ENCODE measurements around the gene LRRC23.

DNA sequence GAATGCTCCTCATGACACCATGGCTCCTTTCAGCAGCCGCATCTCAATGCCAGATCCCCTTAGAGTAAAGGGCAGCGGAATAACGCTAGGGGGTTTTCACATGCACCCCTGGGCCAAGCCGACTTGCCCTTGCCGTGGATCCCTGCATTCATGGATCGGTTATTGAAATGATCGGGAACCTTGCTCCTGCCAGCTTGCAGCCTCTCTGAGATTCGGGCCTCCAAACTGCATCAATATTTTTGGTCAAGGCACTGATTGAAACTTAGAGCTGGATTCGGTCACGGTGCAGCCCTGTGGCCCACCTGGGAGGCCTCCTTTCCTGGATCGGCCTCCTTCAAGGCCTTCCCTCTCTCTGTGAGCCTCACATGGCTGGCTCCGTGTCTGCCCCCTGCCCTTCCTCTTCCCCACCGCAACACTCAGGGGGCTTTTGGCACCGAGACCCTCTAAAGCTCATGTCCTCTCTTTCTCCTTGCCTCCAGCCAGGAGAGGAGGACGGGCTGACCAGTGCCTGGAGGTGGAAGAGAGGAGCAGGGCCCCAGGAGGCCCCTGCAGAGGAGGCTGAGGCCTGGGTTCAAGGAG lies 48.3 kb downstream of the LRRC23 start:
- TF ChIP-seq, protein P1, sequence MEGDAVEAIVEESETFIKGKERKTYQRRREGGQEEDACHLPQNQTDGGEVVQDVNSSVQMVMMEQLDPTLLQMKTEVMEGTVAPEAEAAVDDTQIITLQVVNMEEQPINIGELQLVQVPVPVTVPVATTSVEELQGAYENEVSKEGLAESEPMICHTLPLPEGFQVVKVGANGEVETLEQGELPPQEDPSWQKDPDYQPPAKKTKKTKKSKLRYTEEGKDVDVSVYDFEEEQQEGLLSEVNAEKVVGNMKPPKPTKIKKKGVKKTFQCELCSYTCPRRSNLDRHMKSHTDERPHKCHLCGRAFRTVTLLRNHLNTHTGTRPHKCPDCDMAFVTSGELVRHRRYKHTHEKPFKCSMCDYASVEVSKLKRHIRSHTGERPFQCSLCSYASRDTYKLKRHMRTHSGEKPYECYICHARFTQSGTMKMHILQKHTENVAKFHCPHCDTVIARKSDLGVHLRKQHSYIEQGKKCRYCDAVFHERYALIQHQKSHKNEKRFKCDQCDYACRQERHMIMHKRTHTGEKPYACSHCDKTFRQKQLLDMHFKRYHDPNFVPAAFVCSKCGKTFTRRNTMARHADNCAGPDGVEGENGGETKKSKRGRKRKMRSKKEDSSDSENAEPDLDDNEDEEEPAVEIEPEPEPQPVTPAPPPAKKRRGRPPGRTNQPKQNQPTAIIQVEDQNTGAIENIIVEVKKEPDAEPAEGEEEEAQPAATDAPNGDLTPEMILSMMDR (IDR thresholded peaks at IDR 0.05), result no peak
- no peak for TF ChIP-seq EZH2phosphoT487 (IDR thresholded peaks at IDR 0.05)

All from neural progenitor cell (in vitro differentiated cells).